ENCODE data around the gene CRCP.
"Not testable (repeated sequence)": the region's sequence is repeated elsewhere in the genome, so short reads cannot be mapped to it uniquely, and the experiment has no call there.

CRCP gene

DNA sequence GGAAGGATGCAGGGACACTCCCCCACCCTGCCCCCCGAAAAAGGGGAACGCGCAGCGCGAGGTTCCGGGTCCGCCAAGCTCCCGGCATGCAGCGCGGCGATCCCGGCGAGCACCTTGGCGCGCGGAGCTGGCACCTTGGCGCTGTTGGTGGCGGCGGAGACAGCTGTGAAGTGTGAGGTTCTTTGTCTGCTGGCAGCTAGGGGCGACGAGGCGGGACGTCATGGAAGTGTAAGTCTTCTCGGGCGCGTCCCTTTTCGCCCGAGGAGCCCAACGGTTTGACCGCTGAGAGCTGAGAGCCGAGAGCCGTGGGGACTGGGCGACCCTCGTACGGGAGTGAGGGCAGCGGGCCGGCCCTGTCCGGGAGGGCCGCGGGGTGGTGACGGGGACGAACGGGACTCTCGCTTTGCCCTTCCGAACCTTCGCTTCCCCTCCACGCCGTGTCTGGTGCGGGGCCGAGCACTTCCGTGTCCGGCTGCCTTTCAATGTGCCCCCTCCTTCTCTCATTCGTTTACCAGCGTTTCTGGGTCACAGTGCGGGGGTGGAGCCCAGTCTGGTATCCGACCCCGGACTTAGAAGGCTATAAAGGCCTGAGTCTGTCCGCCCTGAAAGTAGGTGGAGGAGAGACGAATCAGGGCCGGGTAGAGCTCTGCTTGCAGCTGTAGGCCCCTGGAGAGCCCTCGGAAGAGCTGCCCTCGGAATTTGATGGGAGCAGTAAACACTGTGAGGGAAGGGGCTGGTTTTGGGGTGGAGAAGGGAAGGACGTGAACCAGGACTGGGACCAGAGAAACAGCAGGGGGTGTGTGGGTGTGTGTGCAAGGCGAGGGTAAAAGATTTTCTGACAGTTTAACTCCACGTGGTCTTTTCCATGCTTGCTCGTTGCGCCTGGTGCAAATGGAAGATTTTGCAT lies at the start of gene CRCP:
CRCP (plus strand) TSS at position 105 of the 907 bp plus-strand sequence; CDS start at position 221, 116 bp downstream.
- peak within 1 kb of the TSS; percentile 89 for H3K4me3 ChIP-seq (ENCODE audit: low read depth, low read length)

DNA sequence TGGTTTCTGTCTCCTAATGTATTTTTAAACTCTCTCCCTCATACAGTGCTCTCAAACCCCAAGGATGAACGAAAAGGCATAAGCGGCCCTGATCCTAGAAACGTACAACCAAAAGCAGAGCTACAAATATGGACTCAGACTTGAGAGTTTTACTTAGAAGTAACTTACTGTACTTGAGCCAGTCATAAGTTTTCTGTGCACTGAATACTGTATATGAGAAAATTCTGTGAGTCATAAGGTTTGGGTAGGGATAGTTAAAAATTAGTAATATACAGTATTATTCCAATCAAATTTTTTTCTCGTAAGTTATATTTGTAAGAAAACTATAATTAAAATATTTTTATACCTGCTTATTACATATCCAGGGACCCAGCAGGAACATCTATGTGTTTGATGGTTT lies 44.9 kb upstream of the CRCP start:
- no peak overlapping the region for H3K4me3 ChIP-seq (ENCODE audit: low read depth, low read length)

DNA sequence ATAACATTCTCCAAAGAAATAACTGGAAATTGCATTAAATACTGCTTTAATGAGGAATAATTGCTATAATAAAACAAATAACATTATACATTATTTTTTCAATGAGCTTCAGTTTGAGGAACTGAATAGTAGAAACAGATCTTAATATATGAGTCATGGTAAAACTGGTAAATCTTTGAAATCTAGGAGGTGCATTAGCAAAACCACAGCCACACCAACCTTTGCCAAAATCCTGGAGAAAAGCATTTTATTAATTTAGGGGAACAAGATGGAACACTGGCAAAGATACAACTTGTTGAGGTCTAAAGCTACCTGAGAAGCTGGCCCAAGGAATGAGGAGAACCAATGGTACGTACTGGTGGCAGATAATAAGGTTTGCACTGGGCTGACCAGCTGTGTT lies 44.4 kb upstream of the CRCP start:
- H3K4me3 ChIP-seq (ENCODE audit: low read depth, low read length), result no peak overlapping the region

DNA sequence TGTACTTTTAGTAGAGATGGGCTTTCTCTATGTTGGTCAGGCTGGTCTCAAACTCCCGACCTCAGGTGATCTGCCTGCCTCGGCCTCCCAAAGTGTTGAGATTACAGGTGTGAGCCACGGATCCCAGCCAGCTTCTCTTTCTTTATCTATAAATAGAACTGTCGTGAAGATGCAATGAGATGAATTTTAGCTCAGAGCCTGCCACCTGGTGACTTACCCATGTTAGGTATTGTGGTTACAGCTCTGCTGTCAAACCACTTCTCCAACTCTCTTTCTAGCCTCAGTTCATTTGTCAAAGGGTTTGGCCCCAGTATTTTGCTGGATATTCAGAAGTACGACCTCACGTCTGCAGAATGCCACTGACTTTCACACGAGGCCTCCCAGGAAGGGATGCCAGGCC lies 42.4 kb upstream of the CRCP start:
- not testable (repeated sequence) for H3K4me3 ChIP-seq (ENCODE audit: low read depth, low read length)

DNA sequence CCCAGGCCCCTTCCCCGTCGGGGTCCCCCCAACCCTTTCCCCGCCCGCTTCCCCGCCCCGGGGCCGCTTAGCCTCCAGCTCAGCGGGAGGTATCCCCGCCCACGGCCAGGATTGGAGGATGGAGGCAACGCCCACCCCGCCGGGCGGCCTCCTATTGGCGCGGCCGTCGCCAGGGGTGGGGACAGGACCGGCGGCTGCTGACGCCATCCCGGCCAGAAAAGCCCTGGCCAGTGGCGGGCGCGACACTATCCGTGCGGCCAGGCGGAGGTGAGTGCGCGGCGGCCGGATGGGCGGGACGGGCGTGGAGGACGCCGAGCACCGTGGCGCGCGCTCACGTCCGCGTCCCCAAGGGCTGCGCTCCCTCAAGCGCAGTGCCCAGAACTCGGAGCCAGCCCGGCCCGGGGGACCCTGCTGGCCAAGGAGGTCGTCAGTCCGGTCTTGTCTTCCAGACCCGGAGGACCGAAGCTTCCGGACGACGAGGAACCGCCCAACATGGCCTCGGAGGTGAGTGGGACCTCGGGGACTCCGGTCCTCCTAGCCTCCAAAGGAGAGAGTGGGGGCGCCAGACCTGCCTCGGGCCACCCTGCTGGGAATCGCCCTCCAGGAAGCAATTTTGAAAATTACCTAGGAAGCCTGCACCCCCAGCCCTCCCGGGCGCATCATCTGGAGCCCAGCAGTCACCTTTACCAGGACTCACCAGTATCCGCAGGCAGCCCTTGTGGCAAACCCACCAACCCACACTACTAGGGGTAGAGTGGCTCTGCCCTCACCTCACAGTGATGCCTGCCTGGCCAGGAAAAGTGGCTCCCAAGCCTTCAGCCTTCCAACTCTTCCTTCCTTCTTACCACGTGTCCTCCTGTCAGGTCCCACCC lies 38.8 kb upstream of the CRCP start, which contains the start of gene ASL:
ASL (plus strand) TSS at position 230 of the 872 bp plus-strand sequence; CDS start at position 493, 263 bp downstream.
- H3K4me3 ChIP-seq (ENCODE audit: low read depth, low read length), result peak within 1 kb of the TSS; percentile 78

DNA sequence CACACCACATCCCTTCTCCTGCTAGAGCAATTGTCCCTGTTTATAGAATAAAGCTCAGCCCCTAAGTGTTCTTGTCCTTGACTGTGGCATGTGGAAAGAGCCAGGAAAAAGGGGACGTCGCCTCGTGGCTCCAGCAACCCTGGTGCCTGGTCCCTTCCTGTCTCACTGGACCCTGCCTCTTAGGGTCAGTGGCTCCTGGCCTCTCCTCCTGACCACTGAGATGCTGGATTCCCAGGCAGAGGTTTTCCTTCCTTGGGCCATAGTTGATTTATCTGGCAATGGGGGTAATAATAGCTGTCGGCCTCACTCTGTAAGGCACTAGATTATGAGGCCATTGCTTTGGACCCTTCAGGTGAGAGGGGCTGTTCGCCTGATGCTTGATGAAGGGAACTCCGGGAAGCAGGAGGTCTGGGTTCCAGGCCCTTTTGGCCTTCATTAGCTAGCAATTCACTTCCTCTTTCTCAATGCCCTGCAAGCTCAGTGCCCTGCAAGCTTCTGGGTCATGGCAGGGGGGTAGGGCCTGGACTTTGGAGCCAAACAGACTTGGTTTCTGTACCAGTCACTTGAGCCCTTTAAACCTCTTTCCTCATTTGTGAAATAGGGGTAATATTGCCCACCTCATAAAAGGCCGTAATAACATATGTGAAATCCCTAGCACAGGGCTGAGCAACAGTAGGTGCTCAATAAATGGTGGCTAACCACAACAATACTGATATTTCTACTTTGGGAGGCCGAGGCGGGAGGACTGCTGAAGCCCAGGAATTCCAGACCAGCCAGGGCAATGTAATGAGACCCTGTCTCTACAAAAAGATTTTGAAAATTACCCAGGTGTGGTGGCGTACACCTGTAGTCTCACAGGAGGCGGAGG lies 38.0 kb upstream of the CRCP start:
- H3K4me3 ChIP-seq (ENCODE audit: low read depth, low read length), result peak overlapping the region; percentile 78

DNA sequence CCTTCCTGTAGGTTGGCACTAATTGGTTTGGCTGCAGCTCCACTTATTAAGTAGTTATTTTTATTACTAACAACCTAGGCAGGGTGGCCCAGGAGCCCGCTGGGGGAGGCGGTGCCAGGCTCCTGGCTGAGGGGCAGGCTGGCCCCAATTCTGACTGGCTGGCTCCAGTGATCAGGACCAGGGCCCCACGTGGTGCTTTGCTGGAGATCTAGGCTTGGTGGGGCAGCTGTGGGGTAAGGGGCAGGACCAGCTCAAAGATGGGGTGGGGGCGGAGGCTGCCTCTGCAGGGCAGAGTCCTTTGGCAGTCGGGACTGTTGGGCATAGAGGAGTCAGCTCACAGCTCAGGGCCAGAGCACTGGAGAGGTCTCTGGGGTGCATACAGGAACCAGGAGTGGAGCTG lies 36.6 kb upstream of the CRCP start:
- H3K4me3 ChIP-seq (ENCODE audit: low read depth, low read length), result no peak overlapping the region

DNA sequence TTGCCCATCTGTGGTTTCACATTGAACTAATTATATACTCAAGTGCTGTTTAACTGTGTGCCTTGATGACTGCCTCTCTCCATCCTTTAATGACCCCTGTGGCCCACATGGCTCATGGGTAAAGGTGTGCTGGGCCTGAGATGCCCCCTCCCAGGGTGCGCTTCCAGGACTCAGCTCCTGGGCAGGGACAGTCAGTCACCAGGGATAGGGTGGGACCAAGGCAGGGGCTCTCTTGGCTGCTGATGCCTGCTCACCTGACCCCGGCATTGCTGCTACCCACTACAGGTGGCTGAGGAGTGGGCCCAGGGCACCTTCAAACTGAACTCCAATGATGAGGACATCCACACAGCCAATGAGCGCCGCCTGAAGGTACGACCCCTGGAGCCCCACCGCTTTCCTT lies 32.6 kb upstream of the CRCP start:
- H3K4me3 ChIP-seq (ENCODE audit: low read depth, low read length), result no peak overlapping the region

DNA sequence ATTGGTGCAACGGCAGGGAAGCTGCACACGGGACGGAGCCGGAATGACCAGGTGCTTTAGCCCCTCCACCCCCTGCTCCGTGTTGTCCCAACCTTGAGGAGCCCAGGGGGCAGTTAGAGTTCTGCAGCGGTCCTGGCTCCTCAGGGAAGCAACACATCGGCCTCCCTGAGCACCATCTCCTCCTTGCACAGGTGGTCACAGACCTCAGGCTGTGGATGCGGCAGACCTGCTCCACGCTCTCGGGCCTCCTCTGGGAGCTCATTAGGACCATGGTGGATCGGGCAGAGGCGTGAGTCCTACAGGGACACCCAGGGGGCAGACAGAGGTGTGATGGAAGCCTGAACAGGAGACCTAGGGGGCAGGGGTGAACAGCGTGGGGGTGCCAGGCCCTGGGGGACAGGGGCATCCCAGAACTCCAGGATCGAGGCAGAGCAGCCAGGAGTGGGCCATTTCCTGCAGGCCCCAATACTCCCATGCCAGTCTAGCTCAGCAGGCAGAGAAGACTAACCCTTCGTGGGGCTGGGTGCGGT lies 31.7 kb upstream of the CRCP start:
- no peak overlapping the region for H3K4me3 ChIP-seq (ENCODE audit: low read depth, low read length)

DNA sequence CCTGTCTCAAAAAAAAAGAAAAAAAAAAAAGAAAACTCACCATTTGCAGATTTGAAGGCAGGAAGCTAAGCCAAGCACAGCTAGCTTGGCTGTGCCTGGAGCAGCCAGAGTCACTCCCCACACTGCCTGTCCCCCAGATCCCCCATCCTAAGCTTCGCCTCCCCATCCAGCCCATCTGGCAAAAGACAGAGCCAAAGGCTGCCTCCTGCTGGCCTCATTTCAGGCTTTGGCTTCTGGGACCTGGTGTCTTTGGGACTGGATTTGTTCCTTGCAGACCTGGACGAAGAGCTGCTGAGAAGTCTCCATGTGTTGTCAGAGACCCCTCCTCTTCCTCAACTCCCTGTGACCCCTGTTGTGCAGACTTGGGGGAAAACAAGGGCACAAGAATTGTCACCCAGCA lies 31.0 kb upstream of the CRCP start:
- H3K4me3 ChIP-seq (ENCODE audit: low read depth, low read length), result no peak overlapping the region

DNA sequence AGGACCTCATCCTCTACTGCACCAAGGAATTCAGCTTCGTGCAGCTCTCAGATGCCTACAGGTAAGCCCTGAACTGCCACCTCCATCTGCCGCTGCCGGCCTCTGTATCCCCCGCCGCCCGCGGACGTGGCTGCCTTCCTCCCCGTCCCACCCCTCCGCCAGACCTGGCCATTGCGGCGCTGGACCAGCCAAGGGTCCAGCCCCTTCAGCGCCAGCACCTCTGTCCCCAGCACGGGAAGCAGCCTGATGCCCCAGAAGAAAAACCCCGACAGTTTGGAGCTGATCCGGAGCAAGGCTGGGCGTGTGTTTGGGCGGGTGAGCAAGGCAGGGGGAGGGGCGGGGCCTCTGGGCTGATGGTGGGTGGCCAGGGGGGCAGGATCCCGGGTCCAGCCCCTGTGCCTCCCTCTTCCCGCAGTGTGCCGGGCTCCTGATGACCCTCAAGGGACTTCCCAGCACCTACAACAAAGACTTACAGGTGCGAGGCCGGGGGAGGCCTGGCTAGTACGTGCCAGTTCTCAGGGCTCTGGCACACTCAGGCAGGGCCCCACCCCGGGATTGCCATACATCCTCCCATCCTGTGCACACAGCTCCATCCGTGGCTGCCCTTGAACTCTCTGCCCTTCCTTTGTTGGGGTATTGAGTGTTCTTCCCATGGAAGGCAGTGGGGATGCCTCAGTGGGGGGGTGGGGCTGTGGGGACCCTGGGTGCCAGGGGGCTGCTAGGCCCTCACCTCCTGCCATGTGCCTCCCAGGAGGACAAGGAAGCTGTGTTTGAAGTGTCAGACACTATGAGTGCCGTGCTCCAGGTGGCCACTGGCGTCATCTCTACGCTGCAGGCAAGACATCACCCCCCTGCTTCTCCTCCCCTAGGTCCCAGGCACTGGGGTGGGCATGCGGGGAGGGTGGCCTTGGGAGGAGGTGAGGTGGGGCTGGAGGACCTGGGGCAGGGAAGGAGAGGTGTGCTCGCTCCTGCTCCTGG lies 25.5 kb upstream of the CRCP start:
- H3K4me3 ChIP-seq (ENCODE audit: low read depth, low read length), result no peak overlapping the region

DNA sequence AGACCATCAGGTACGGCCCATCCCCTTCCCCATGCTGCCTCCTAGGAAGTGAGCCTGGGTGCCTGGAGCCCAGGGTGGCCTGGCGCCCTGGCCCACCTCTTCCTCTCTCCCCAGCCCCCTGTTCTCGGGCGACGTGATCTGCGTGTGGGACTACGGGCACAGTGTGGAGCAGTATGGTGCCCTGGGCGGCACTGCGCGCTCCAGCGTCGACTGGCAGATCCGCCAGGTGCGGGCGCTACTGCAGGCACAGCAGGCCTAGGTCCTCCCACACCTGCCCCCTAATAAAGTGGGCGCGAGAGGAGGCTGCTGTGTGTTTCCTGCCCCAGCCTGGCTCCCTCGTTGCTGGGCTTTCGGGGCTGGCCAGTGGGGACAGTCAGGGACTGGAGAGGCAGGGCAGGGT lies 22.0 kb upstream of the CRCP start:
- H3K4me3 ChIP-seq (ENCODE audit: low read depth, low read length), result no peak overlapping the region

DNA sequence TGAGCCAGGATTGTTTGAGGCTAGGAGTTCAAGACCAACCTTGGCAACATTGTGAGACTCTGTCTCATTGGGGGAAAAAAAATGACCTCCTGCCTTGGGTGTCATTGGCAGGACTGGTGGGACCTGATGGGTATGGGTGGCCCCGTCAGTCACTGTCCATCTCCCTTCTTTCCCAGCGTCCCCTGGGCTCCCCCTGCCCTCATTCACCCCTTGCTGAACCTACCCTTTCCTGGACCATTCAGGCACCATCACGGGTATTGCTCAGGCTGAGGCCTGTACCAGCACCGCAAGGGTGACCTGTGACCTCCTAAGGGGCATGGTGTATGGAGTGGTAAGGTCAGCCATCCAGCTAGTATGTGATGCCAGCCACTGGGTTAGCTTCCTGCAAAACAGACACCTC lies 19.6 kb upstream of the CRCP start:
- H3K4me3 ChIP-seq (ENCODE audit: low read depth, low read length), result no peak overlapping the region

DNA sequence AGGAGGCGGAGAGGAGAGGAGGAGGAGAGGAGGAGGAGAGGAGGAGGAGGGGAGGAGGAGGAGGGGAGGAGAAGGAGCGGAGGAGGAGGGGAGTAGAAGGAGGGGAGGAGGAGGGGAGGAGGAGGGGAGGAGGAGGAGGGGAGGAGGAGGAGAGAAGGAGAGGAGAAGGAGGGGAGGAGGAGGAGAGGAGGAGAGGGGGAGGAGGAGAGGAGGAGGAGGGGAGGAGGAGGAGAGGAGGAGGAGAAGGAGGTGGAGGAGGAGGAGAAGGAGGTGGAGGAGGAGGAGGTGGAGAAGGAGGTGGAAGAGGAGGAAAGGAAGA lies 15.5 kb upstream of the CRCP start:
- no peak overlapping the region for H3K4me3 ChIP-seq (ENCODE audit: low read depth, low read length)

DNA sequence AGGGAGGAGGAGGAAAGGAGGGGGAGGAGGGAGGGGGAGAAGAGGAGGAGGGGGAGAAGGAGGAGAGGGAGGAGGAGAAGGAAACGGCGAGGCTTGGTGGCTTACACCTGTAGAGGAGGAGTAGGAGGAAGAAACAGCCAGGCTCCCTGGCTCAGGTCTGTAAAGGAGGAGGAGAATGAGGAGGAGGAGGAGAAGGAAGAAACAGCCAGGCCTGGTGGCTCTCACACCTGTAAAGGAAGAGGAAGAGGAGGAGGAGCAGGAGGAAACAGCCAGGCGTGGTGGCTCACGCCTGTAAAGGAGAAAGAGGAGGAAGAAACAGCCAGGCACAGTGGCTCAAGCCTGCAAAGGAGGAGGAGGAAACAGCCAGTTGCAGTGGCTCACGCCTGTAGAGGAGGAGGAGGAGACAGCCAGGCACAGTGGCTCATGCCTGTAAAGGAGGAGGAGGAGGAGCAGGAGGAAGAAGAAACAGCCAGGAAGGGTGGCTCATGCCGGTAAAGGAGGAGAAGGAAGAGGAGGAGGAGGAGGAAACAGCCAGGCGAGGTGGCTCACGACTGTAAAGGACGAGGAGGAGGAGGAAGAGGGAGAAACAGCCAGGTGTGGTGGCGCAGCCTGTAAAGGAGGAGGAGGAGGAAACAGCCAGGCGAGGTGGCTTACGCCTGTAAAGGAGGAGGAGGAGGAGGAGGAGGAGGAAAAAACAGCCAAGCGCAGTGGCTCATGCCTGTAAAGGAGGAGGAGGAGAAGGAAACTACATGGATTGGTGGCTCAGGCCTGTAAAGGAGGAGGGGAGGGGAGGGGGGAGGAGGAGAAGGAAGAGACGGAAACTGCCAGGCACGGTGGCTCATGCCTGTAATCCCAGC lies 14.9 kb upstream of the CRCP start:
- H3K4me3 ChIP-seq (ENCODE audit: low read depth, low read length), result no peak overlapping the region

DNA sequence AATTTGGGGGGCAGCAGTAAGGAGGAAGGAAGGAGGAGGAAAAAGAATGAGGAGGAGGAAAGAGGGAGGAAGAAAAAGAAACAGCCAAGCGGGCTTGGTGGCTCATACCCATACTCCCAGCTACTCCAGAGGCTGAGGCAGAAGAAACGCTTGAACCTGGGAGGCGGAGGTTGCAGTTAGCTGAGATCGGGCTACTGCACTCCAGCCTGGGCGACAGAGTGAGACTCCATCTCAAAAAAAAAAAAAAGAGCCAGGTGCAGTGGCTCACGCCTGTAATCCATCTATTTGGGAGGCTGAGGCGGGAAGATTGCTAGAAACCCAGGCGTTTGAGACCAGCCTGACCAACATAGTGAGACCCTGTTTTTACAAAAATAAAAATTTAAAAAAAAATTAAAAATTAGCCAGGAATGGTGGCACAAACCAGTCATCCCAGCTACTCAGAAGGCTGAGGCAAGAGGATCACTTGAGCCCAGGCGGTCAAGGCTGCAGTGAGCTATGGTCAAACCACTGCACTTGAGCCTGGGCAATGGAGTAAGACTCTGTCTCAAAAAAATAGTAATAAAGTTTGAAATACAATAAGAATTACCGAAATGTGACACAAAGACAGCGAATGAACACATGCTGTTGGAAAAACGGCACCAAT lies 14.1 kb upstream of the CRCP start:
- H3K4me3 ChIP-seq (ENCODE audit: low read depth, low read length), result no peak overlapping the region

DNA sequence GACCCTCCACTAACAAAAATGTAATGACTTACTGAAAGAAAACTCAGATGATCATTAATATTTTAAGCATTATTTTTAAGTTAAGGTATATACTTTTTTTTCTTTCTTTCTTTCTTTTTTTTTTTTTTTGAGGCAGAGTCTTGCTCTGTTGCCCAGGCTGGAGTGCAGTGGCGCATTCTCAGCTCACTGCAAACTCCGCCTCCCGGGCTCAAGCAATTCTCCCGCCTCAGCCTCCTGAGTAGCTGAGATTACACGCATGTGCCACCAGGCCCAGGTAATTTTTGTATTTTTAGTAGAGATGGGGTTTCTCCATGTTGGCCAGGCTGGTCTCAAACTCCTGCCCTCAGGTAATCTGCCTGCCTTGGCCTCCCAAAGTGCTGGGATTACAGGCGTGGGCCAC lies 12.5 kb upstream of the CRCP start:
- not testable (repeated sequence) for H3K4me3 ChIP-seq (ENCODE audit: low read depth, low read length)

DNA sequence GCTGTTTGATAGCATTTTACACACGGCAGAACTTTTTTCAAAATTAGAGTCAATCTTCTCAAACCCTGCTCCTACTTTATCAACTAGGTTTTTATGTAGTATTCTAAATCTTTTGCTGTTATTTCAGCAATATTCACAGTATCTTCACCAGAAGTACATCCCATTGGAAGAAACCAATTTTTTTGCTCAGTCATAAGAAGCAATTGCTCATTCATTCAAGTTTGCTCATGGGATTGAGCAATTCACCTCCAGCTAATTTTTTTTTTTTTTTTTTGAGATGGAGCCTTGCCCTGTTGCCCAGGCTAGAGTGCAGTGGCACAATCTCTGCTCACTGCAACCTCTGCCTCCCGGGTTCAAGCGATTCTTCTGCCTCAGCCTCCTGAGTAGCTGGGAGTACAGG lies 10.7 kb upstream of the CRCP start:
- not testable (repeated sequence) for H3K4me3 ChIP-seq (ENCODE audit: low read depth, low read length)
